ENCODE measurements around the gene CPN2.
A peak's percentile ranks its signal among the peaks of the same experiment; 100 is the strongest.

CPN2 gene

DNA sequence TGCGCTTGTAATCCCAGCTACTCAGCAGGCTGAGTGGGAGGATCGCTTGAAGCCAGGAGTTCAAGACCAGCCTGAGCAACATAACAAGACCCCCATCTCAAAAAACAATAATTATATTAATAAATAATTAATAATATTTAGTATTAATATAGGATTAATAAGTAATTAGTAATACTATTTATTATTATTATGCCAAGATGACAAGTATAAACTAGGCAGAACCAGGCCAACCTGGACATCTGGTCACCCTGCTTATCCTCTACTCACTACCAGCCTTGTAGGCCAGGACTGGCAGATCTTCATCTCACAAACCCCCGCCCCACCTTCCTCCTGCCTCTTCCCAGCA lies 429 bp downstream of the CPN2 start:
- DNase-seq = no peak

DNA sequence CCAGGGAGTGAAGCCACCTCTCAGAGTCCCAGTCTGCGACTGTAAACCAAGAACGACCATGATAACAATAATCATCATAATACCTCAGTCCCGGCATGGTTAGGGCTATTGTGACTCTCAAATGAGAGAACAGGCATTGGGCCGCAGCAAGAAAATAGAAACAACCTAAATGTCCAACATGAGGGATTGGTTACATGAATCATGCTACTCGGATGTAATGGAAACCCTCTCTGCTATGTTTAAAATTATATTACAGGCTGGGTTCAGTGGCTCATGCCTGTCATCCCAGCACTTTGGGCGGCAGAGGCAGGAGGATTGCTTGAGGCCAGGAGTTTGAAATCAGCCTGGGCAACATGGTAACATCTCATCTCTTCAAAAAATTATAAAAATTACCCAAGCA lies 2.8 kb downstream of the CPN2 start:
- DNase-seq = peak; percentile 59

DNA sequence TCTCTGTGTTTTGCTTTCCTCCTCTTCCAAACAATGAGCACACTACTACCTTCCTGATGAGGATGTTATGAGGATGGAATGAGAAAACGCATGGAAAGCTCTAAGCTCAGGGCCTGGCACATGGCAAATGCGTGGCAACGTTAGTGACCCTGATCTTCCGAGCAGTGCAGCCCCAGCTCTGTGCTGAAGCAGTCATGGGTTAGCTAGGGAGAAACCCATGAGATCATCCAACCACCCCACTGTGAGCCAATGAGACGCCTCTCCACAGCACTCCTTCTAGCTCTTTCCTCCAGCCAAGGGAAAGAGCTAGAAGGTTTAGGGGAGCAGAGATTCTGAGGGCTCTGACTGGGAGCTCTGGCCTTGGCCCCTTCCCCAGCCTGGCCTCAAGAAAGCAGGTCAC lies 4.5 kb downstream of the CPN2 start:
- DNase-seq = no peak

- no peak for DNase-seq
These were observed 5.1 kb downstream of the CPN2 start for GRCh38 chr3:194346035-194346434.

GRCh38 chr3:194344012-194344411 lies 7.1 kb downstream of the CPN2 start:
- peak; percentile 50 for DNase-seq

DNA sequence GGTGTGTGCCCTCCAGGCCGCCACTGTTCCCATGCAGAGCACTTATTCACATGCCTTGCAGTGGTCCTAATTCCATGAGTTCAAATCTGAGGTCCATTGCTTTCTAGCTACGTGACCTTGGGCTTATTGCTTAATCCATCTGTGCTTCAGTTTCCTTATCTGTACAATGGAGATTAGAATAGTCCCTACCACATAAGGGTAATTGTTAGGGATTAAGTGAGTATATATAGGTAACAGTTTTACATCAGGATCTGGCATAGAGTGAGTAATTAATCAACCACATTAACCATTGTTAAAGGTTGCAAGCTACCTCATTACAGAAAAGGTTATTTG lies 7.6 kb downstream of the CPN2 start:
- no peak for DNase-seq

- DNase-seq = no peak
These were observed 8.1 kb downstream of the CPN2 start for GRCh38 chr3:194342861-194343560.

DNA sequence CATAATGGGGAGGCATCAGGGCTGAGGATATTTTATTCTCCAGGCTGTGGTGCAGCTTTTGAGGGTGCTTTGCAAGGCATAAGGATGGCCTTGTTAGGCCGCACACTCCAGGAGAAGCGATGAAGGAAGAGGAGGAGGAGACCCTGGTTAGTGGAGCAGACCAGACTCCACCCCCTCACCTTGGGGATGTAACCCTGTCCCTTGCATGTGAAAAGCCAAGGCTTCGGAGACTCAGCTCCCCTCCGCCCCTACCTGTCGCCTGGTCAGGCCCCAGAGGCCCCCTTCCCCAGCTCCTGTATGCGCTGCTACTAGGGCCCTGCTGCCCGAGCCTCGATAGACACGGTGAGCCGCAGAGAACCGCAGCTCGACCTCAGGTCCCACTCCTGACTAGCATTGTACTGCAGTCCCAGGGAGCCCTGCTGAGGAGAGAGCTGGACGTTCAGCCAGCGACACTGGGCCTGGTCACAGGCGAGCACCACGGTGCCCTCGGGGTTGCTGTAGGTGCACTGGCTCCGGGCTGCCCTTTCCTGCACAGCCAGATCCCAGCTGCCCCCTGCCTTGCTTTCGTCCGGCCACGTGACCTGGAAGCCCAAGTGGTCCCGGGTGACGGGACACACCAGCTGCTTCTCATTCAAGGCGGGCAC lies 10.2 kb downstream of the CPN2 start:
- no peak for DNase-seq

DNA sequence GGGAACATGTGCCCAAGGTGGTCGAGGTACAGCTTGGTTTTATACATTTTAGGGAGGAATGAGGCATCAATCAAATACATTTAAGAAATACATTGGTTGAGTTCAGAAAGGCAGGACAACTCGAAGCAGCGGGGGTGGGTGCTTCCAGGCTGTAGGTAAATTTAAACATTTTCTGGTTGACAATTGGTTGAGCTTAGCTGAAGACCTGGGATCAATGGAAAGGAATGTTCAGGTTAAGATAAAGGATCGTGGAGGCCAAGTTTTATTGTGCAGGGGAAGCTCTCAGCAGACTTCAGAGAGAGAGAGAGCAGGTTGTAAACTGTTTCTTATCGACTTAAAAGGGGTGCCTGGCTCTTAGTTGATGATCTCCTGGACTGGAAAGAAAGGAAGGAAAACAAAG lies 11.3 kb downstream of the CPN2 start:
- no peak for DNase-seq

- no peak for DNase-seq
These were observed 11.8 kb downstream of the CPN2 start for GRCh38 chr3:194339356-194339755.

DNA sequence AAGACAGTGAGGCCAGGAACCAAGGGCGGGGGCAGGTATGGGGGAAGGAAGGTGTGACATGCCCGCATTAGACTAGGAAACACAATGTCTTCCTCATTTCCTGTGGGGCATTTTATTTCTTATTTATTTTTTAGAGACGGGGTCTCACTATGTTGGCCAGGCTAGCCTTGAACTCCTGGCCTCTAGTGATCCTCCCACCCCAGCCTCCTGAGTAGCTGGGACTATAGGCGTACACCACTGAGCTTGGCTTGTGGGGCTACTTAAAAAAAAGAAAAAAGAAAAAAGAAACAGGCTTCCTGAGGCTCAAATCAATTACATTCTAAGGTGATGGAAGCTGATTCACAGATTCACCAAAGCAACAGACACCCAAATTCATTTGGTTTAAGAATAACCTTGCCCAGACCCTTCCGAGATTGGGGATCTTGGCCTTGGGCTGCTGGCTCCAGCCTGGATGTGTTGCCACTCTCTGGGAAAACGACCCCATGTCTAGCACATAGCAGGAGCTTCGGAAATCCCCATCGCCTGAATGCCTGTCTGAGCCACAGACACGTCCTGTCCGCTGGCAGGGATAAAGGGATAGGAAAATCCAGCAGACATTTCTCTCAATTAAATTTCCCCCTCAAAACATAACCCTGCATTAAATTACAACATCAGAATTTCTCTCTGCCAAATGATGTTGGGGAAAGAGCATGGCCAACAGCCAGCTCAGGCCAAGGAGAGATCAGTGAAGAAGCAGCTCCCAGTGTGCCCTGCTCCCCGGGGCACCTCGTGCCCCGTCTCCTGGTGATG lies 13.0 kb downstream of the CPN2 start:
- DNase-seq = peak; percentile 46

DNA sequence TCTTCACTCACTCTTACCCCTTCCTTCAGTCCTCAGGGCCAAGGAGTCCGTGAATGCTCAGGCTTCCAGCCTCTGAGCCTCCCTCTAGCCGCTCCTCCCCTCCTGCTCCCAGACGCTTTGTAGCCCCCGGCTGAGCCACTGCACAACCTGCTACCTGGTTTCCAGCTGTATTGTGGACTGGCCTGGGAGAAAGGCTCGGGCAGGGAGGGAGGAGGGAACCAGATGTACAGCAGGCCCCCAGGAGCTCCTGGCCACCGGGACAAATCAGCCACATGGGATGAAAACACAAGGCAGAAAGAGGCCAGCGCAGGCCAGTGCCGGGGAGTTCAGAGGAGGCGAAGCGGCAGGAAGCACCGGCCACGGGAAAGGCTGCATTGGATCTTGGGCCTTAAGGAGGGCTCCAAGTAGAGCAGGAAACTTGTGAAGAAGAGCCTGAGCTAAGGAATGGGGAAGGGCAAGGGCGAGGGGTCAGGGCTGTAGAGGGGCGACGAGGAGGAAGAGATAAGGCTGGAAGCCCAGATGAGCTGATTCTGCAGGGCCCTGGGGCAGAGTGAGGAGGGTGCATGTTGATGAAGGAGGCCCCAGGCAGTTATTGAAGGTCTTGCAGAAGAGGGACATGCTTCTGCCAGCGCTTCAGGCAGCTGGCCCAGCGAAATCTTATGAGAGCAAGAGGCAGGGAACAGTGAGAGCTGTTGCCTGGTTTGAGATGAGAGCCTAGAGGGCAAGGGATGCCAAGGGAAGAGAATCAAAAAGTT lies 14.3 kb downstream of the CPN2 start:
- DNase-seq = no peak

- DNase-seq = no peak
These were observed 17.2 kb downstream of the CPN2 start for GRCh38 chr3:194333981-194334320.

DNA sequence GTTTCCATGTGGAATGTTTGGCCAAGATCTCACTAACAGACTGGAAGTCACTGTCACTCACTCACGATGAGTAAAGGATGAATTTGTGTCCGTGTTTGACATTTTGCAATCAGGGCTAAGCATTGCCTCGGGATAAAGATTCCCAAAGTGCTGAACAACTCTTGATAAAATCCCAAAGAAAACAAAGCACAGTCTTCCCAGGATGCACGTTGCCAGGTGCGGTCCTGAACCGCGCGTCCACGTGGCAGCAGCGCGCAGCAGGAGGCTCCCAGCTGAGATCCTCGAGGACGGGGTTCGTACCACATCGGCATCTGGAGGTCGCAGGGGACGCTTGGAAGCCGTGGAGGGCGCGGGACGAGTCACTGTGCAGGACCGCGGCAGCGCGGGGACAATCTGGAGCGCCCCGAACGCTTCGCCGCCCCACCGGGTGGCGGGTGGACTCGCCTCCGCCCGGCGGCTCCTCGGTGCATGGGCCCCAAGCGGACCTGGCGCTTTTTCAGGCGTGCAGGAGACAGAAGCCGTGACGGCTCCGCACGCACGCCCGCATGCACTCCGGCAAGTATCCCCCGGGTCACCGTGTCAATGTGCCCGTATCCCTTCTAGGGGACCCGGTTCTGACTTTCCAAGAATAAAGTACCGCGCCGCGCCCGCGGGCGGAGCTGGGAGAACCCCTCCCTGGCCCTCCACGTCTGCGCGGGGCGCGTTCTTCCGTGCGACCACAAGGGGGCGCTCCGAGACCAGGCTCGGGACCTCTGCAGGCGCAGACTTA lies 17.7 kb downstream of the CPN2 start:
- DNase-seq = peak; percentile 85

DNA sequence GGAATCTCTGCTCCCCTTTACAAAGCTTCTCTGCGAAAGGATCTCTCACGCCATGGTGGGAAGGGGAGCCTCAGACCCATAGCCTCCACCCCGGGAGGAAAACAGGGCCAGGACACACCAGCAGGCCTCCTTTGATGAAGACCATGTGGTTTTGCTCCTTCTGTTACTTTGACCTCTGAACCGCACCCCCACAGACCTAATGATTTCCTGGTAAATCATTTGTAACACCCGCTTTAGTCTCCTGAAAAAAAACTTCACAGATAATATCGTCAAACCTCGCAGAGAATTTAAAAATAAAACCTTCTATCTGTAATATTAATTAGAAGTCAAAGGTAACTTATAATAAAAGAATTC lies 18.3 kb downstream of the CPN2 start:
- no peak for DNase-seq

DNA sequence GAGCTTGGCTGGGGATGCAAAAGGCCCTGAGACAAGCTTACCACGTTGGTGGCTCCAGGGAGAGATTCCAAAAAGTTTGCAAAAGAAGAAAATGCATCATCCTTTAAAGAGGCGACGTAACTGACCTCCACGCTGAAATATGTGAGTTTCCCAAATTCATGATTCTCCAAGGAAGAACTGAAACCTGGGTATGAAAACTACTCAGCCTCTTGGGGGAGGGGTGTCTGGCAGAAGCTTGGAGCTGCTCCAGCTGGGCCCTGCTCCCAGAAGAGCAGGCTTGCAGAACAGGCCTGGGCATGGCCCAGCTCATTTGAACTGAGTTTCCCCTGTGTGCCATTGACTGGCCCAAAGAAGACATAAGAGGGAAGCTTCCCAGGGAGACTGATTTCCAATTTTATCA lies 20.5 kb downstream of the CPN2 start:
- peak; percentile 88 for DNase-seq

GRCh38 chr3:194330160-194330559 lies 21.0 kb downstream of the CPN2 start:
- DNase-seq = no peak

DNA sequence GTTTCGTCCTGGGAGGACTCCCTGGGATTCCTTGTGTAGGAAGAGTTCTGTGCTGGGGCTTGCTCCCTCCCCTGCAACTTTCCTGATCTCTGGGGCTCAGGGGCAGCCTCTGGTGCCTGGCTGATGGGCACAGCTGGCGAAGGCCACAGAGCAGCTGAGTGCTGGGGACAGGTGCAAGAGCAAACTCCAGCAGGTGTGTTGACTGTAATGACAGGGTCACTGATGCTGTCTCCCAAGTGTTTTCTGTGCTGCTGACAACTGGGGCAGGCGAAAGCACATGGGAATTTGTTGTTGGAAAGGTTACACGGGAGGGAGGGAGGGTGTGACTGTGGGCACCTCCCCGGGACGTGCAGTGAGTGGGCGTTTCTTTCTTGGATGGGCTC lies 21.6 kb downstream of the CPN2 start:
- DNase-seq = no peak

DNA sequence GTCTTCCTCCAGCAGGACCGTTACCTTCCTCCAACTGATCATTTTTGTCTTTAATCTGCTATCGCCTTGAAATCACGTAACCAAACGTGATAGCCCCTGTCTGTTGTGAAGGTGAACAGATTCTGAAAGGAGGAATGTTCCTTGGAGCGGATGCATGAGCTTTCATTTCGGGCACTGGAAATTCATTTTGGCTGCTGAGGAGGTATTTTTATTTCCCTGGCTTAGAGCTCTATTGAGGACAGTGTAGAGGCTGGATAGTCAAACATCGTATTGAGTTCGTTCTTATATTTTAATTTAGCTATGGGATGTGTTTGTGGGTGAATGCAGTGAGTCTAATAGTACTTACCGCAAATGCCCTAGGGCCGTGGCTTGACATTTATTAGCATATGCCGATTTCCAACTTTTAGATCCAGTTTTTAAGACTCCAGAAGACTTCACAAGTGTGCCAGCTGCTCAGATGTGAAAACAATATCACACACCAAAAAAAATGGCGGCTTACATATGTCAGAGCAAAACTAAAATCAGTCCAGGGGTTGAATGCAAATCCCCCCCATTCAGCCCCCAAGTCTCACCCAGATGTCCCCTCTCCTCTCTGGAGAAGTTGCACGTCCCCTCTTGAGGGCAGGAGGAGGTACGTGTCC lies 22.1 kb downstream of the CPN2 start:
- no peak for DNase-seq

DNA sequence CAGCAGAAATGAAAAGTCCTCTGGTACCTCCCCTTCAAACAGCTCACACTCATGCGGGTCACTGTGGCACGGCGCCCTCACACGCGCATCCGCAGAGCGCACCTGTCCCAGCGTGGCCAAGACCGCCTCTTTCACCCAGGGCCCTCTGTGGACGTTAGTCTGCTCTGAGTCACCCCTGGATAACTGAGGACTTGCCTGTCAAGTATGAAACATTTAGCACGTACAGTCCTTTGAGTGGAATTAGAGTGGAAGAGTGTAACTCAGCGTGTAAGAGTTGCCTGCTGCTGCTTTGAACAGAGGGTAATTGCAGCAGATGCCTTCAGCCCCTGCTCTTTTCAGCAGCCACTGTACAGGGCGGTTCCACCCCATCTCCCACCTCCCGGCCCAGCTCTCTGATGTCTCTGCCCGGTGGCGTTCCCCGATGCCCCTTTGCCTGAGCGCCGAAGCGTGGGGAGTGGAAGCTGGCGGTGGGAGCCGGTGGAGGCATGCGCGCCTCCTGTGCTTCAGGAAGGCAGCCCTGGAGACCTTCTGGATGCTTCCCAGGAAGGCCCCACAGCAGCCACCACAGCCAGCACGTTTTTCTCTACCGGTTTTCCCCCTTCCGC lies 23.0 kb downstream of the CPN2 start:
- DNase-seq = peak; percentile 79

DNA sequence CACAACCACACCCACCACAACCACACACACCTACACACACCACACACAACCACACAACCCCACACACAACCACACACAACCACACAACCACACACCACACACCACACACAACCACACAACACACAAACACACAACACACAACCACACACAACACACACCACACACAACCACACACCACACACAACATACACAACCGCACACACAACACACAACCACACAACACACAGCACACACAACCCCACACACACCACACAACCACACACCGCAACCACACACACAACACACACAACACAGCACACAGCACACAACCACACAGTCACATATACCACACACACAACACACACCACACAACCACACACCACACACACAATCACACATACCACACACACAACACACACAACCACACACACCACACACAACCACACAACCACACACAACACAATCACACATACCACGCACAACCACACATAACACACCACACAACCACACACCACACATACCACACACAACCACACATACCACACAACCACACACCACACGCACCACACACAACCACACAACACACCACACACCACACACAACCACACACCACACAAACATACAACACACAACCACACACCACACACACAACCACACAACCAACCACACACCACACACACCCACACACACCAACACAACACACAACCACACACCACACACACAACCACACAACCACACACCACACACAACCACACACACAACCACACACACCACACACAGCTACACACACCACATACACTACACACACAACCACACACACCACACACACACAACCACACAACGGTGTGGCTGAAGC lies 23.7 kb downstream of the CPN2 start:
- peak; percentile 37 for DNase-seq

DNA sequence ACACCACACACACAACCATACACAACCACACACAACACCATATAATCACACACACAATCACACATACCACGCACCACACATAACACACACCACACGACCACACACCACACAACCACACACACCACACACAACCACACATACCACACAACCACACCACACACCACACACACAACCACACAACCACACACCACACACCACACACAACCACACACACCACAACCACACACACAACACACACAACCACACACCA lies 24.2 kb downstream of the CPN2 start:
- no peak for DNase-seq

All from fibroblast of skin of right biceps (primary cell).